Activated naive CD4-positive, alpha-beta T cell treated with anti-CD3 and anti-CD28 coated beads, Interleukin-2, amount 50 U/mL, for 72 hours (primary cell): ENCODE measurements around the gene ZNF275. TPM values are rescaled to one million over a fixed set of nuclear protein-coding genes. Genes with fewer than 3 reads are reported as not detected.

Experiments
- ATAC-seq, 2 donors: fragments of 150-1000 bp; cut with Tn5 transposase; 2 replicates each; pipeline ENCODE4 v1.10.0; 2021; ENCODE audit warnings: mild to moderate bottlenecking in 2 of 2, moderate library complexity in 2 of 2
- DNase-seq, 2 donors: peaks; one replicate each; pipeline ENCODE4 v3.0.0; 2021 to 2022; ENCODE audit warnings: low spot score in 2 of 2
- H3K27ac Mint-ChIP-seq, 2 donors: one replicate each; pipeline ENCODE4 v1.8.0; 2022; ENCODE audit warnings: mild to moderate bottlenecking in 2 of 2, mixed read lengths in 2 of 2
- H3K36me3 Mint-ChIP-seq, 2 donors: one replicate each; pipeline ENCODE4 v1.8.0; 2022; ENCODE audit warnings: mixed read lengths in 2 of 2
- H3K9me3 Mint-ChIP-seq, 2 donors: one replicate each; pipeline ENCODE4 v1.8.0; 2022; ENCODE audit warnings: mixed read lengths in 2 of 2
- total RNA-seq, 2 donors: library from RNA; stranded (reverse); gene quantifications; one replicate each; pipeline ENCODE4 v1.2.3, GENCODE V29; 2022

The ZNF275 gene
- total RNA-seq, 2 donors from 2014 or later, result 8.8 to 24.1 TPM

DNA sequence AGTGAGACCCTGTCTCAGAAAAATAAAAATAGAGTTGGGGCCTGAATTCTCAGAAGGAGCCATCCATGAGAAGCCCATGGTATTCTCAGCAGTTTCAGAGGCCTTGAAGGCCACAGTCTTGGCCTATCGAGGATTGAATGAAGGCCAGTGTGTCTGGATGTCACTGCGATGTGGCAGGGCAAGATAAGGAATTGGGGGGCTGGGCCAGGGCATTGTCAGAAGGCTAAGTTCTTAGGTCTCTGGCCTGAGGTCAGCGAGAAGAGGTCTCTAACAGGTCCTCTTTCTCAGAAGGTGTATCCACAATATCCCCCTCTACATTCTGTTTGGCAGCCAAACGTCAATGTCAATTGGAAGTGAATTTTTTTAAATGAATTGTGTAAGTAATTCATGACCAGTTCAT, 5.7 kb downstream of the ZNF275 start:
- peaks cover 26 to 71% of the 10 kb centered on the region in 2 donors for H3K36me3 Mint-ChIP-seq
- DNase-seq (no peak), ATAC-seq (no peak)
- peaks cover 0 to 12% of the 10 kb centered on the region in 2 donors for H3K9me3 Mint-ChIP-seq
- no peak overlapping the region for H3K27ac Mint-ChIP-seq

DNA sequence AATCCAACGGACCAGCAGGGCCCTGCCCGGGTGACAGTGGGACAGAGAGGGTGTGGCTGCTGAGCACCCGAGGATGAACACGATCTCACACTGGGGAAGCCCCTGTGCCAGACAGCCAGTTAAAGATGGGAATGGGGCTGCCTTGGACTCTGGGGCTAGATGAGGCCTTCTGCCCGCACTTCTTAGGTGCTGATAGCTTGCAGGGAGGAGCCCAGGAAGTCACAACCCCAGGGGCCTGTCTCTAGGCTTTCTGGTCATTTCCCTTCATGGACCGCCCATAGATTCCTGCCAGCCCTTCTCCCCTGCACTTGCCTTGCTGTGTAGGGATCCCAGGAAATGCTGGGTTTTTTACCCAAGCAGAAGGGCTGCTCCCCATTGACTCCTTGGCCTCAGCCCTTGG, 6.2 kb downstream of the ZNF275 start:
- peak overlapping the region in 1 of 2 donors; percentile 65 for H3K27ac Mint-ChIP-seq
- no peak for ATAC-seq
- no peak for DNase-seq
- peaks cover 26 to 71% of the 10 kb centered on the region in 2 donors for H3K36me3 Mint-ChIP-seq
- H3K9me3 Mint-ChIP-seq, result peaks cover 0 to 12% of the 10 kb centered on the region in 2 donors

DNA sequence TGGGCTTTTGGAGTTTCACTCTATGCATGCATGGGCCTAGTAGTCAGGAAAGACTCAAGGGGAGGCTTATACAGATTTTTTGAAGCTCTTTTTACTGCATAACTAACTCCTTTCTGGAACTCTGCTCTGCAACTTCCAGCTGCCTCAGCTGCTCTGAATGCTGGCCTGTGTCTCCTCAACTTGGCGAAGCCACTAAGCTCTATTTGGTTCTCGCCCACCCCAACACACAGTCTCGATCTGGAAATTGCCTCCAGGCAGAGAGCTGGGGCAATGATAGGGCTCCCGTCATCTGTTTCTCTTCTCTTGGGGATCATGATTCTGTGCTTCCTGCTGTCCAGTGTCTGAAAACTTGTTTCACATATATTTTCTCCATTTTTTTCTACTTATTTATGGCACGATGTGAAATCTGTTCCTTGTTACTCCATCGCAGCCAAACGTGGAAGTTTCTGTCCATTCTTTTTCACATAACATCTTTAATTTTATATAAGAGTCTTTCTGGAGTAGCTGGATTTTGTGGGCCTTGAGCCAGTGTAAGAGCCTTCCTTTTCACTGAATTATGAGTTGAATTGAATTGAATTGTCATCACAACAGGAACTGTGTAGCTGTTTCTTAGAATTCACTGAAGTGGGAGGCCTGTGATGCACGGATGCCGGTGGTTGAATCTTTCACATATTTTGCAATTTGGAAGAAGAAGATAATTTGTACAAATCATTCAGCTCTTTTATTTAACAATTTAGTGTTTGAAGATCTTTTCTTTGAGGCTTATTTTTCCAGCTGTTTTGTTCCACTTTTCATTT, 9.0 kb downstream of the ZNF275 start:
- no peak for ATAC-seq
- H3K27ac Mint-ChIP-seq, result peak overlapping the region; percentile 69 to 87
- H3K9me3 Mint-ChIP-seq, result peaks cover 0 to 12% of the 10 kb centered on the region in 2 donors
- peaks cover 31 to 61% of the 10 kb centered on the region in 2 donors for H3K36me3 Mint-ChIP-seq
- no peak for DNase-seq

DNA sequence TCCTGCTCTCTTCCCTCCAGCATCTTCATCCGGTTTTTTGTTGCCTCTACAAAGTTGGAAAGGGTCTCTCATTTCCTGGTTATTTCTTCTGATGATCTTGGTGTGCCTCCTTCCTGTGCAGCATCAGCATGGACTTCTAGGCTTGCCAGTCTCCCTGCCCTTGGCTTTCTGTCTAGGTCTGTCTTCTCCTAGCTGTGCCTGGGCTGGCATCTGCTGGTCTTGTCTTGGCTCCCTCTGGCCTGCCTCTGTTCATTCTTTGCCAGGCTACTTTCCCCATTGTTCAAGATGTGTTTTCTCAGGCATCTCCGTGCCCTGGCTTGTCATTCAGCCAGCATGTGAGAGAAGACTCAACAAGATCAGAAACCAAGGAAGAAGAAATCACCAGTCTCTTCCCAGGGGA, 9.7 kb downstream of the ZNF275 start:
- H3K36me3 Mint-ChIP-seq, result peaks cover 26 to 57% of the 10 kb centered on the region in 2 donors
- ATAC-seq (no peak), DNase-seq (no peak)
- peak overlapping the region; percentile 69 to 87 for H3K27ac Mint-ChIP-seq
- peaks cover 0 to 12% of the 10 kb centered on the region in 2 donors for H3K9me3 Mint-ChIP-seq

DNA sequence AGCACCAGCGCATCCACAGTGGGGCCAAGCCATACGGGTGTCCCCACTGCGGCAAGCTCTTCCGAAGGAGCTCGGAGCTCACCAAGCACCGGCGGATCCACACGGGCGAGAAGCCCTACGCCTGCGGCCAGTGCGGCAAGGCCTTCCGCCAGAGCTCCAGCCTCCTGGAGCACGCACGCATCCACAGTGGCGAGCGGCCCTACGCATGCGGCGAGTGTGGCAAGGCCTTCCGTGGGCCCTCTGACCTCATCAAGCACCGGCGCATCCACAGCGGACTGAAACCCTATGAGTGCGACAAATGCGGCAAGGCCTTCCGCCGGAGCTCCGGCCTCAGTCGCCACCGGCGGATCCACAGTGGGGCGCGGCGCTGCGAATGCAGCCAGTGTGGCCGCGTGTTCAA, 13.6 kb downstream of the ZNF275 start:
- no peak for ATAC-seq

DNA sequence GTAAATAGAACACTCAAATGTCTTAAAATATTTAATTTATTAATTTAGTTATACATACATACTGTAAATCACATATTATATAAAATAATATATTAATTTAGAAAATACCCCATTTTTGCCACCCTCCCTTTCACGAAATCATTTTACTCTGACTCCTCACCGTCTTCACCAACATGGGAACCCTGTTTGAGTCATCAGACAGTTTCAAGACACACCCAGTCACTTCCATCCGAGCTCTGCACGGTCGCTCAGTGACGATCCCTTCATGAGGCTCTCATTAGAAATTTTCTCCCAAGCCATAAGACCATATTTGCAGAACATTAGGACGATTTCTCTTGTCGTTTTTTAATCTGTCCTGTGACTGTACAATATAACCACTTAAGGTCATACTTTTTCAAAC, 14.5 kb downstream of the ZNF275 start:
- Mint-ChIP-seq H3K27ac (no peak overlapping the region), H3K9me3 (no peaks in the 10 kb centered on the region), H3K36me3 (peaks cover 18 to 29% of the 10 kb centered on the region in 2 donors)
- ATAC-seq (no peak), DNase-seq (no peak)

More for the DNA sequence above, 13.6 kb downstream of the ZNF275 start:
- Mint-ChIP-seq H3K9me3 (no peaks in the 10 kb centered on the region), H3K36me3 (peaks cover 18 to 36% of the 10 kb centered on the region in 2 donors), H3K27ac (no peak overlapping the region)
- DNase-seq, result no peak

DNA sequence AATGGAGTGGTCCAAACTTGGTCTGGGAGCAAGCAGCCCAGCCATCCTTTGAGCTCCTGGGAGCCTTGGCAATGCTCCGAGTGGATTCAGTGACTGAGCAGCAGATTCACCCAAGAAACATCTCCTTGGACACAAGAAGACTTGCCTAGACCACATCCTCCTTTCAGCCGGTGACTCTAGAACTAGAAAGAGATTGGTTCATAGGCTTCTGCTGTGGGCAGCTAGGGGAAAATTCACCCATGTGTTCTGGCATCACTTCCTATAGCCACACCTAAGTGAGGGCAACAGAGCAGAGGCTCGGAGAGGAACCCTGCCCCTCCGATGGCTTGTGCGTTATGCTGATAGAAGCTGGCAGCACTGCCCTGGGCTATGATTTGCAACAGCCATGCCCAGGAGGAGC, 16.0 kb downstream of the ZNF275 start:
- ATAC-seq (no peak), DNase-seq (no peak)
- no peak overlapping the region for H3K27ac Mint-ChIP-seq
- H3K9me3 Mint-ChIP-seq, result no peaks in the 10 kb centered on the region
- H3K36me3 Mint-ChIP-seq, result peaks cover 18 to 24% of the 10 kb centered on the region in 2 donors

DNA sequence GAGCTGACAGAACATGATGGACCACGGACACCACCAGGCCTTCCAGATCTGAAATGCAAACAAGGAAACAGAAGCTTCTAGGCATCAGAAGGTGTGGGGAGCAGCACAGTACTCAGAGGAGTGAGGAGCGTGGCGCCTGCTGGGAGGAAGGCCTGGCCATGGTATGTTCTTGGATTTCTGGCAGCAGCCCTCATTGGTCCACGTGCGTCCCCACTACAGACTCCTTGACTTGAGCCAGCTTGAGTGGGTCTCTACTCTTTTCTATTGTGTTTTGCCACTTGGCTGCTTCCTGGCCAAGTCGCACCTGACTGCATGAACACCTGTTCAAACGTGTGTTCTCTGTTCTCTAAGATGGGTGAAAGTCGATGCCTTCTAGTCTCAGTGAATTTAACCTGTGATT, 18.0 kb downstream of the ZNF275 start:
- Mint-ChIP-seq H3K9me3 (no peaks in the 10 kb centered on the region), H3K36me3 (peaks cover 14 to 18% of the 10 kb centered on the region in 2 donors), H3K27ac (no peak overlapping the region)
- DNase-seq (no peak), ATAC-seq (no peak)

DNA sequence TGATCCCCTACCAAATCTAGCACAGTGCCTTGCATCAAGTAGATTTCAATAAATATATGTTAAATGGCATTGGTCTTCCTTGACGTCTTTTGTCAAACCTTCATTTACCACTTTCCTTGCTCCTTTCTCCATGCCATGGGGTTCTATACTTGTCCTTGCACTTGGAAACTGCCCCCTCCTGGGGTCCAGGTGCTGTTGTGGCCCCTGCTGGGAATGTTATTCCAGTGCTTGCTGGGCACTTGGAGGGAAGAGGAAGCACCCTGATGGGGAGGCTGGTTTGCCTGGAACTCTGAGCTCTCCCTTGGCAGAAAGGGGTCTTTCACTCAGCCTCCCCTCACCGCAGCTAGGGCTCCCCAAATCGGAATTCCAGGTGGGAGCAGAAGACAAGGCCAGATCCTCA, 18.9 kb downstream of the ZNF275 start:
- H3K36me3 Mint-ChIP-seq, result peaks cover 19 to 20% of the 10 kb centered on the region in 2 donors
- ATAC-seq, result no peak
- H3K27ac Mint-ChIP-seq, result no peak overlapping the region
- H3K9me3 Mint-ChIP-seq, result no peaks in the 10 kb centered on the region
- DNase-seq, result no peak

DNA sequence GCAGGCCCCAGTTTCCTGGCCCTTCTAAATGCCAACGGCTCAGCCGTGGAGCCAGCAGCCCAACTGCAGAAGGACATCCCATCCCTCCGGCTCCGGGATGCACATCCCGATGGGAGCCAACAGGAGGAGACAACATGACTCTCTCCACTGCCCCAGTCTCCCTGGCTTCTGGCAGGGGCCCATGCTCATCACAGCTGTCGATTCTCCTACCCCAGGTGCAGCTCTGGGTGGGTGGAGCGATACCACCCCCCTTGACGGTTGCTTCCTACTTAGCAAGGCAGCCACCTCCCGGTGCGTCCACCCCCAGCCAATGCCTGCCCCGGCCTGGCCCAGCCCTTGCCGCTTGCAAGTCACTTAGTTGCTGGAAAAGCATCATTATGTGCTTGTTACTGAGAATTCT, 19.5 kb downstream of the ZNF275 start:
- Mint-ChIP-seq H3K36me3 (peaks cover 18 to 19% of the 10 kb centered on the region in 2 donors), H3K9me3 (no peaks in the 10 kb centered on the region), H3K27ac (no peak overlapping the region)
- ATAC-seq (no peak), DNase-seq (no peak)

DNA sequence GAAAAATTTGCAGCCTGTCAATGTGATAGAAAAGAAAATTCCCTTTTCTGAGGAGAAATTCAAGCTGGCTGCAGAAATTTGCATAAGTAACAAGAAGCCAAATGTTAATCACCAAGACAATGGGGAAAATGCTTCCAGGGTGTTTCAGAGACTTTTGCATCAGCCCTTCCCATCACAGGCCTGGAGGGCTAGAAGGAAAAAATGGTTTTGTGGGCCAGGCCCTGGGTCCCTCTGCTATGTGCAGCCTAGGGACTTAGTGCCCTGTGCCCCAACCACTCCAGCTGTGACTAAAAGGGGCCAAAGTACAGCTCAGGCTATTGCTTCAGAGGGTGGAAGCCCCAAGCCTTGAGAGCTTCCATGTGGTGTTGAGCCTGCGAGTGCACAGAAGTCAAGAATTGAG, 23.9 kb downstream of the ZNF275 start:
- H3K36me3 Mint-ChIP-seq, result peaks cover 5 to 7% of the 10 kb centered on the region in 2 donors
- no peak overlapping the region for H3K27ac Mint-ChIP-seq
- H3K9me3 Mint-ChIP-seq, result no peaks in the 10 kb centered on the region
- DNase-seq (no peak), ATAC-seq (no peak)

DNA sequence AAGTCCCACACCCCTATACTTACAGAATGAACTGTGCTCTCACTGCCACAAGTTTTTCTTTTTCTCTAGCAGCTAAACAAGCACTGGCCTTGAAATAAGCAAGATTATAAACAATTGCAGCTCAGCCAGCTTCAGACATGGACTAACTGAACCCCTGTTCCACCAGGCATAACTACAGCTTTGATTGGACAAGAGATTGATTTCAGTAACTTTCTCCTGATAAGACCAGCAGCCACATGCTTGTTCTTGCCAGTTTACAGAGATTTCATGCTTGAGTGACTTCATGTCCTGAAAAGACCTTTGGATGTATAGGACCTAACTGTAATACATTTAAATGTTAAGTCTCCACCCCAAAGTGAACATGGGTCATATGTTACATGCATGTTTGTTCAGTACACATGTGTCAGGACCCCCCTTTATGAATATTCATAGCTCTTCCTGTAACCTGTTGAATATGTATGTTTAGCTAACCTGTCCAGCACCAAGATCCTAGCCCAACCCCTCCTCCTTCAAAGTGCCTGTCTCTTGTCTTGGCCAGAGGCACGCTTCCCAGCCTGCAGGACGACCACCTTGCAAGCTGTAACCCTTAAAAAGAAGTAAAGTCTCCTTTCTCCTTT, 27.9 kb downstream of the ZNF275 start:
- H3K9me3 Mint-ChIP-seq, result no peaks in the 10 kb centered on the region
- H3K27ac Mint-ChIP-seq, result no peak overlapping the region
- H3K36me3 Mint-ChIP-seq, result peaks cover 5 to 7% of the 10 kb centered on the region in 2 donors
- ATAC-seq (no peak), DNase-seq (no peak)

DNA sequence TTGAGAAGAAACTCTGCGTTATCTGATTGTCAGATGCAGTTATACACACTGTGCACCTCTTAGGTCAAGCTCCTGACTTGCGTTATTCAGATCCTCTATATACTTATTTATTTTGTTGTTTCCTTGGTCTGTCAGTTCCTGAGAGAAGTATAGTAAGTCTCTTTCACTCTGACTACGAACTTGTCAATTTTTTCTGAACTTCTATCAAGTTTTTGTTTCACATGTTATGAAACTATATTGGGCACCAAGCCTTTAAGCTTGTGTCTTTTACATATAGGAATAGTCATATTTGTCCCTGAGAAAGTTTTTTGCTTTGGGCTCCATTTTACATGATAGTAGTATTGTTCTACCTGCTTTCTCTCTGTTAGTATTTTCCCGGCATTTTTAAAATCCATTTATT, 31.7 kb downstream of the ZNF275 start:
- Mint-ChIP-seq H3K9me3 (no peaks in the 10 kb centered on the region), H3K36me3 (no peaks in the 10 kb centered on the region), H3K27ac (no peak overlapping the region)
- ATAC-seq (peak in 1 of 2 donors; percentile 84), DNase-seq (no peak)

DNA sequence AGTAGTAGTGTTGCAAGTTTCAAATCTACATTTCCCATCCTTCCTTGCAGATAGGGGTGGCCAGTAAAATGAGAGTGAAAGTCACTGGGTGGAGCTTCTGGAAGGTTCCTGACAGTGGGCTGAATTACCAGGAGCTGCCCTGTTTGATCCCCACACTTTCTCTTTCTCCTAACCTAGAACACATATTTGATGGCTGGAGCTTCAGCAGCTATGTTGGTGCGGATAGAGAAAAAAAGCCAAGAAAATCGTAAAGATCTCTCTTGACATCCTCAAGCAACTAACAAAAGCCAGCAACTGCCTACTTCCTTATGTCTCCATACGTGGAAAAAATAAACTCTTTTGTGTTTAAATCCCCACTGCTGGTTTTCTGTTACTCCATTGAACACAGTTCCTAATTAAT, 32.2 kb downstream of the ZNF275 start:
- ATAC-seq, result peak in 1 of 2 donors; percentile 43
- no peak for DNase-seq
- Mint-ChIP-seq H3K27ac (no peak overlapping the region), H3K36me3 (no peaks in the 10 kb centered on the region), H3K9me3 (no peaks in the 10 kb centered on the region)

DNA sequence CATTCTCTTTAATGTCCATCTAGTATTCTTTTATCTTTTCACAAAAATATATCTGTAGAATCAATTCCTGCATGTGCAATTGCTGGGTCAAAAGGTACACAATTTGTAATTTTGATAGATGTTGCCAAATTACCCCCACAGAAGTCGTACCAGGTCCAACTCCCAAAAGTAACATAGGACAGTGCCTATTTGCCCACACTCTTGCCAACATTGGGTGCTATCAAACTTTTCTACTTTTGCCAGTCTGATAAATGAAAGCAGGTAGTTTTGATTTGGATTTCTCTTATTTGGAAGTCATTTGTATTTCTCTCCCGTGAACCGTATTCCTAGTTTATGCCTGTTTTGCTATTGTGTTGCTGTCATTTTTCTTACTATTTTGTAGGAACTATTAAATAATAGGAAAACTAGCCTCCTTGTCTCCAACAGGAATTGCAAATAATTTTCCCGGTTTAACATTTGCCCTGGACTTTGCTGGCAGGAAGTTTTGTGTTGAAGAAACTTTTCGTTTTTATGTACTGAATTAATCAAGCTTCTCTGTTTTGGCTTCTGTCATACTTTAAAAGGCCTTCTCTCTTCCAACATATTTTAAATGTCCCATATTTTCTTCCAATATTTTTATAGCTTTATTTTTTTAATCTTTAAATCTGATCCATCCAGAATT, 33.1 kb downstream of the ZNF275 start:
- no peak overlapping the region for H3K27ac Mint-ChIP-seq
- ATAC-seq (no peak), DNase-seq (no peak)
- H3K36me3 Mint-ChIP-seq, result no peaks in the 10 kb centered on the region
- H3K9me3 Mint-ChIP-seq, result no peaks in the 10 kb centered on the region

DNA sequence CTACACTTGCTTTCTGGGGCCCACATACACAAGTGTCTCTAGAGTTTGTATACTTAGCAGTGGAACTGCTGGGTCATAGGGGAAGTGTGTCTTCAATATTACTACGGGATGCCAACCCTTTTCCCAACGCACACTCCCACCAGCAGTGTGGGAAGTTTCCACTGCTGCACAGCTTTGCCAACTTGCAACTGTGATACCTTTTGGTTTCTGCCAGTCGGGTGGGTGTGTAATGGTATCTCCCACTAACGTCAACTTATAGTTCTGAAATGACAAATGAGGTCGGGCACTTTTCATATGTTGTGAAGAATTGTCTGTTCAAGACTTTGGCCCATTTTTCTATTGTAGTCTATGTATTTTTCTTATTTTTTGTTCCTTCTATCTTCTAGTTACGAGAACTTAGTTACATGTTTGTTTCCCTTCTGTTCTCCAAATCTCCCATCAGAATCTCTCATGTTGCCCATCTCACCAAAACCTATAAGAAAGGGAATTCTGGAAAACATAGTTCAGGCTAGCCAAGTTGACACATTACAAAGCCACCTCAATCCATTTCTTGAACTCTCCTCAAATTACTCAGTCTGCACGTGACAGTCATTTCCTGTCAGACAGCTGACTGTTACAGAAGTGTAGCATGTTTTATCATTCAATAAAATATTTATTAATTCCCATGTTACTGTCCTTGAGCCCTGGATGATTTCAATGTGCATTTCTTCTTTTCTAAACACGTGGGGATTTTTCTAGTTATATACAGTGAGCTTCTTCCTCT, 36.5 kb downstream of the ZNF275 start:
- Mint-ChIP-seq H3K36me3 (no peaks in the 10 kb centered on the region), H3K9me3 (no peaks in the 10 kb centered on the region), H3K27ac (peak overlapping the region in 1 of 2 donors; percentile 77)
- DNase-seq (no peak), ATAC-seq (peak in 1 of 2 donors; percentile 47)

DNA sequence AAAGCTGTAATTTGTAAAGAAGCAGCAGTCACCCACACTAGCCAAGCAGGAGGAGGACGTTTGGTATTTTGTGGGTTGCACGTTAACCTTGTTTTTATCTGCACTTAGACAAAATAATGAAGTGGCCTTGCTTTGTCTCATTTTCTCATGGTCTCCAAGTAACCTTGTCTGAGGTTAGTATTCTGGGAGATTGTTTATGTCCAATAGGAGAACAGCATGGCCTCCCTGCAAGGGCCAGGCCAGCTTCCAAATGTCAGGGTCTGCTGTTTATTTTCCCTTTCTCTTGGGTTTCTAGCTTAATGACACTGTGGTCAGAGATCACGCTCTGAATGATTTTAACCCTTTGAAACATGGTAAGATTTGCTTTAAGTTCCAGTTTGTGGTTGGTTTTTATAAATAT, 37.3 kb downstream of the ZNF275 start:
- no peaks in the 10 kb centered on the region for H3K36me3 Mint-ChIP-seq
- peak overlapping the region in 1 of 2 donors; percentile 77 for H3K27ac Mint-ChIP-seq
- no peaks in the 10 kb centered on the region for H3K9me3 Mint-ChIP-seq
- no peak for DNase-seq
- ATAC-seq, result no peak
